ENCODE measurements around the gene LTBP1.

GRCh38 chr2:33023728-33024500 is 77.2 kb downstream of the LTBP1 start:
- TF ChIP-seq POLR2AphosphoS5 (IDR thresholded peaks at IDR 0.05), result no peak
- no peak for TF ChIP-seq CTCF (IDR thresholded peaks at IDR 0.05)

All from suprapubic skin (tissue), 3 donors.